Skeletal muscle satellite cell (primary cell): ENCODE data around the gene ZNF45. TPM values are rescaled to one million over a fixed set of nuclear protein-coding genes. Genes with fewer than 3 reads are reported as not detected.
"Not testable (repeated sequence)": the region's sequence is repeated elsewhere in the genome, so short reads cannot be mapped to it uniquely, and the experiment has no call there.

Experiments used
- H3K27me3 ChIP-seq: 2 replicates; pipeline ENCODE4 v1.7.0; 2013; ENCODE audit warnings: low read length; ENCODE audit not compliant: control insufficient read depth, insufficient read depth
- H3K36me3 ChIP-seq: 2 replicates; pipeline ENCODE4 v1.7.0; 2013; ENCODE audit warnings: mild to moderate bottlenecking, control low read depth, low read length; ENCODE audit not compliant: insufficient read depth
- H3K4me1 ChIP-seq: 2 replicates; pipeline ENCODE4 v1.7.0; 2013; ENCODE audit warnings: low read length; ENCODE audit not compliant: control insufficient read depth, insufficient read depth
- H3K4me2 ChIP-seq: 2 replicates; pipeline ENCODE4 v1.7.0; 2013; ENCODE audit warnings: mild to moderate bottlenecking, low read length
- H3K4me3 ChIP-seq: 2 replicates; pipeline ENCODE4 v1.7.0; 2013; ENCODE audit warnings: low read length
- H3K9ac ChIP-seq: 2 replicates; pipeline ENCODE4 v1.7.0; 2013; ENCODE audit warnings: mild to moderate bottlenecking, low read depth, low read length, moderate library complexity
- H3K9me3 ChIP-seq: replicated peaks from 2 replicates; pipeline ENCODE4 v1.7.0; 2013; ENCODE audit warnings: mild to moderate bottlenecking, control low read depth, low read length
- total RNA-seq: library from RNA; depleted of rRNA; stranded (reverse); fragments of >200 nt; gene quantifications from 2 replicates; pipeline ENCODE4 v1.2.3, GENCODE V29; 2012; rRNA removed

Gene ZNF45
- total RNA-seq: 10.5 and 11.7 TPM in 2 replicates

DNA sequence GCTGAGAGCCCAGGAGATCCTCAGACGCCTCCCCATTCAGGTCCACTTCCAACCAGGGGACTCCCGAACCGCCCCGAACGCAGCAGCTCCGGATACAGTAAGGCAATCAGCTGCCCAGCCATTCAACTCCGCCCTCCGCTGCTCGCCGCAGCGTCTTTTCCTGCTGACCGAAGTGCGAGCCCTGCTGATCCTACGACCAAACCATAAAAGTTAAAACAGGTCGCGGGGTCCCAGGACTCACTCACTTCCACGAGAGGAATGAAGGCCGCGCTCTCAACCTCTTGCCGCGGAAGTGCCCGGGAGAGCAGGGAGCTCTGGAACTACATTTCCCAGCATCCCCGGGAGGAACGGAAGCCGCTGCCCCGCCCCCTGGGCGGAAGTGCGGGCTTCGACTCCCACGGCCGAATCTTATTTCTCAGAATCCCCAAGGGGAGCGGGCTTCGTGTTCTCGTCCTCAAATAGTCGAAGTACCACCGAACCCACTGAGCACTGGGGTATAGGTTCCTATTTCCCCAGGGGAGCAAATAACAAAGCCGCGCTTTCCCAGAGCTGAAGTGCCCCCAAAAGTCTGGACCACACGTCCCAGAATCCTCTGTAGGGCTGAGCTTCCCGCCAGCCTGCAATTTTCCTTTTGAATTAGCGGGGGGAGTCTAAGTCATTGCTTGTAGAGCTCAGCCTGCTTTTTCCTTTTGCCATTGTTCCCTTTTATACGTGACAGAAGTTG is at the start of gene ZNF45:
ZNF45 (minus strand) TSS at position 298 of the 724 bp plus-strand sequence. CDS start 13,097 bp downstream, outside the sequence.
- H3K4me1 ChIP-seq: peaks cover 5% of the 10 kb centered on the region
- peak within 1 kb of the TSS; percentile 86 for H3K4me3 ChIP-seq
- H3K27me3 ChIP-seq: no peaks in the 10 kb centered on the region
- H3K9ac ChIP-seq: peak within 1 kb of the TSS; percentile 89
- H3K4me2 ChIP-seq: peak within 1 kb of the TSS; percentile 94
- H3K36me3 ChIP-seq: peaks cover 24% of the 10 kb centered on the region
- no peaks in the 10 kb centered on the region for H3K9me3 ChIP-seq

DNA sequence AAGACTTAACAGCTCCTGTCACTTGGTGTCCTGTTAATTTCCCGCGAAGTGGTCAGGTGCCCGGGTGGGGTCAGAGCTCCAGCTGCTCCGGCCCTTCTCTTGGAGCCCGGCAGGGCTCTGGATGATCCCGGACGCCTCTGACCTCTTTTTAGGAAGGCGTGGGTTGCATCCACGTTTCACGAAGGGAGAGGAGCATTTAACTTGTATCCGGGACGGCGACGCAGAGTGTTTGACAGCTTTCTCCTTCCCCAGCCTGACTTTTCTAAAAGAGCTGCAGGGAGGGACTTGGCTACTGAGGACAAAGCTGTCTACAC is 49.6 kb upstream of the ZNF45 start:
- Histone ChIP-seq H3K9me3 (no peaks in the 10 kb centered on the region), H3K36me3 (peaks cover under 1% of the 10 kb centered on the region), H3K4me2 (peak overlapping the region; percentile 79), H3K4me1 (peaks cover 5% of the 10 kb centered on the region), H3K9ac (peak overlapping the region; percentile 77), H3K27me3 (no peaks in the 10 kb centered on the region), H3K4me3 (peak overlapping the region; percentile 88)

DNA sequence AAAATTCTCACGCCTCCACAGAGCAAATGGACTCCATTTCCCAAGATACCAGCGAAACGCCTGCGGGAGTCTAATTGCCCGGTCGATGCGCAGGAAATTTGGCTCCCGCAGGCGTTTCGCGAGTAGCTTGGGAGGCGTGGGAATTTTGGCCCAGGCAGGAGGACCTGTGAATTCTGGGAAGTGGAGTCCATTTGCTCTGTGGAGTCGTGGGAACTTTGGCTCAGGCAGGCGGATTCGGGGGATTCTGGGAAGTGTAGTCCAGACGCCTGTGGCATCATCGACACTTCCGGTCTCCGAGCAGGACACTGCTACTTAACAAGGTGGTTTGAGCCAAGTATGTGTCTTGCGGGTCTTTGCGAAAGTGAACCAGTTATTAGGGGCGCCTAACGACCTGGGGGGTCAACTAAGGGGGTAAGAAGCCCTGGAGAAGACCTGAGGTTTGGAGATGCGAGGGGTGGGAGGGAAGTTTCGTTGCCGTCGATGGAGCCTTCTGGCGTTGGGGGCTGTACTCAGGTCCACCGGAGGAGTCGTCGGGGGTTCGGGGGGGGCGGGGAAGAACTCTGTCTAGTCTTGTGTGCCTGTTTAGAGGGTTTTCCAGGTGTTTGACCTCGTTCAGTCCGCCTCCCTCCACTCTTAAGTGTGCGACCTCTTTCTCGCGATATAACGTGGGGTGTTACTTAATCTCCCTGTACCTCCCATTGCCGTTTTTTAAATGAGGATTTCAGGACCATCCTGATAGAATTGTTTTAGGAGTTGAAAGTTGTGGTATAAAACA is 49.0 kb upstream of the ZNF45 start, which contains the start of gene ZNF155:
ZNF155 (plus strand) TSS at position 277 of the 775 bp plus-strand sequence. CDS start 4,356 bp downstream, outside the sequence.
- Histone ChIP-seq H3K4me2 (peak within 1 kb of the TSS; percentile 79), H3K9ac (peak within 1 kb of the TSS; percentile 77), H3K9me3 (no peaks in the 10 kb centered on the region), H3K36me3 (no peaks in the 10 kb centered on the region), H3K27me3 (no peaks in the 10 kb centered on the region), H3K4me3 (peak within 1 kb of the TSS; percentile 88), H3K4me1 (peaks cover 5% of the 10 kb centered on the region)

DNA sequence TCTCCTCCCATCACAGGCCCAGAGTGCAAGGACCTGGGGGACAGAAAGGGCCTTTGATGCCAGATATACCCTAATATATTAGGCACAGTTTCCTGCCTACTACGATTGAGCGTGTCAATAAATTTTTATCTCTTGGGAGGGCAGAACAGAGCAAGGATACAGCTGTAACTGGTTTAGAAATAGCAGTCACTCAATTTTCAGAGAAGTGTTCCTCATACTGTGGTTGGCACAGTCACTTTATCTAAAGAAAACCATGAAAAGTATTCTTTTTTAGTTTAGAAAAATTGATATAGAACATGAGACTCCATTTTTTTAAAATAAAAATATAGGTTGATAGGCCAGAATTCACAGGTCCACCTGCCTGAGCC is 48.4 kb upstream of the ZNF45 start:
- Histone ChIP-seq H3K36me3 (no peaks in the 10 kb centered on the region), H3K9ac (no peak overlapping the region), H3K27me3 (no peaks in the 10 kb centered on the region), H3K4me1 (peaks cover 5% of the 10 kb centered on the region), H3K9me3 (no peaks in the 10 kb centered on the region), H3K4me2 (peak overlapping the region; percentile 79), H3K4me3 (peak overlapping the region; percentile 88)

DNA sequence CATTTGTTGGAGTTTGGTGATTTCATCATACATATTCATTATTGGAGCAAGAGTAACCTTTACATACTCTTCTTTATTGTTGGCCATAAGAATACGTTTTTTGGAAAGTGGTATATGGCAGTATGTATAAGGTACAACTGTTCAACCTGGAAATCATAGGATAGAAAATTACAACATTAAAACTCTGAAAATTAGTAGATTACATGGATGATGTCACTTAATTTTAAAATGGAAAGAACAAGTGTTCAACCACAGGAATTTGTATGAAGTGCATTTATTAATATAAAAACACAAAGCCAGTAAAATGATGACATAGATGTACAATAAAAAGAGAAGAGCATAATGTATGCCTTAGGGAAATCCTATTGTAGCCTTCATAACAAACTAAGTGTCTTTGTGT is 41.6 kb upstream of the ZNF45 start:
- H3K4me3 ChIP-seq: no peak overlapping the region
- peaks cover 4% of the 10 kb centered on the region for H3K9me3 ChIP-seq
- no peaks in the 10 kb centered on the region for H3K4me1 ChIP-seq
- no peak overlapping the region for H3K4me2 ChIP-seq
- no peaks in the 10 kb centered on the region for H3K36me3 ChIP-seq
- no peaks in the 10 kb centered on the region for H3K27me3 ChIP-seq
- no peak overlapping the region for H3K9ac ChIP-seq

DNA sequence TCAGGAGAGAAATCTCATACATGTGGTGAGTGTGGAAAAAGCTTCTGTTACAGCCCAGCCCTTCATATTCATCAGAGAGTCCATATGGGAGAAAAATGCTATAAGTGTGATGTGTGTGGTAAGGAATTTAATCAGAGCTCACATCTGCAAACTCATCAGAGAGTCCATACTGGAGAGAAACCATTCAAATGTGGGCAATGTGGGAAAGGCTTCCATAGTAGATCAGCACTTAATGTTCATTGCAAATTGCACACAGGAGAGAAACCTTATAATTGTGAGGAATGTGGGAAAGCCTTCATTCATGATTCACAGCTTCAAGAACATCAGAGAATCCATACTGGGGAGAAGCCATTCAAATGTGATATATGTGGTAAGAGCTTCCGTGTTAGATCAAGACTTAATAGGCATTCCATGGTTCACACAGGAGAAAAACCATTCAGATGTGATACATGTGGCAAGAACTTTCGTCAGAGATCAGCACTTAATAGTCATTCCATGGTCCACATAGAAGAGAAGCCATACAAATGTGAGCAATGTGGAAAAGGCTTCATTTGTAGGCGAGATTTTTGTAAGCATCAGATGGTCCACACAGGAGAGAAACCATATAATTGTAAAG is 31.1 kb upstream of the ZNF45 start:
- Histone ChIP-seq H3K9me3 (peaks cover 54% of the 10 kb centered on the region), H3K4me1 (no peaks in the 10 kb centered on the region), H3K9ac (no peak overlapping the region), H3K27me3 (no peaks in the 10 kb centered on the region), H3K36me3 (peaks cover 64% of the 10 kb centered on the region), H3K4me2 (no peak overlapping the region), H3K4me3 (peak overlapping the region; percentile 11)

DNA sequence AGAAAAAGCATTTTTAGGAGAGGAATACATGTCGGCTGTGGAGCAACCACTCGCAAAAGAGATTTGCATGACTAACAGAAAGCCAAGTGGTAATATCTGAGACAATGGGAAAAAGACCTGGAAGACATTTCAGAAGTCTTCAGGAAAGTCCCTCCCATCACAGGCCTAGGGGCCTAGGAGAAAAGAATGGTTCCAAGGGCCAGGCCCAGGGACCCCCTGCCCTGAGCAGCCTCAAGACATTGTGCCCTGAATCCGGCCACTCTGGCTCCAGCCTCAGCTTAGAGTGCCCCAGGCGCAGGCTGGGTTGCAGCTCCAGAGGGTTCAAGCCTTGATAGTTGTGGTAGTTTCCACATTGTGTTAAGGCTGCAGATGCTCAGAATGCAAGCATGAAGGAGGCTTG is 25.3 kb upstream of the ZNF45 start:
- Histone ChIP-seq H3K9me3 (peaks cover 19% of the 10 kb centered on the region), H3K4me2 (no peak overlapping the region), H3K36me3 (peaks cover 23% of the 10 kb centered on the region)

DNA sequence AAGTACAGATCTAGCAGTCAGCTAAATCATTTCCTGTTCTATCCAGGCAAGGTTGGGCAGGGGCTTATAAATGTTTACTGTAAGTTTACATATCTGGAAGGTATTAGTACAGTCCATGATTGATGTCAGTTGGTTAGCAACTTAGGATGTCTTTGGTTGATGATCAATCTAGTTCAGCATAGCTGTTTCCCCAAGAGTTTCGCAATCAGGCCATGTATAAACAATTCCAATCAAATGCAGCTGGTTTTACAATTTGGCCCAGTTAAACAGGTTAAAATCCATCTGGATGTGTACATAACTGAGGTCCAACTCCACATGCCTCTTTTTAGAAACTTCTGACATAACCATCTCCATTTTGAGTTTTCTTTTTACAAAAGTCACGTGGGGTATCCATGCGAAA is 22.8 kb upstream of the ZNF45 start:
- H3K27me3 ChIP-seq: no peaks in the 10 kb centered on the region
- H3K4me3 ChIP-seq: no peak overlapping the region
- no peaks in the 10 kb centered on the region for H3K4me1 ChIP-seq
- peaks cover 3% of the 10 kb centered on the region for H3K9me3 ChIP-seq
- H3K4me2 ChIP-seq: no peak overlapping the region
- H3K36me3 ChIP-seq: peaks cover 12% of the 10 kb centered on the region
- H3K9ac ChIP-seq: no peak overlapping the region

More for the DNA sequence above, 25.3 kb upstream of the ZNF45 start:
- H3K27me3 ChIP-seq: no peaks in the 10 kb centered on the region
- no peaks in the 10 kb centered on the region for H3K4me1 ChIP-seq
- H3K9ac ChIP-seq: no peak overlapping the region
- no peak overlapping the region for H3K4me3 ChIP-seq

DNA sequence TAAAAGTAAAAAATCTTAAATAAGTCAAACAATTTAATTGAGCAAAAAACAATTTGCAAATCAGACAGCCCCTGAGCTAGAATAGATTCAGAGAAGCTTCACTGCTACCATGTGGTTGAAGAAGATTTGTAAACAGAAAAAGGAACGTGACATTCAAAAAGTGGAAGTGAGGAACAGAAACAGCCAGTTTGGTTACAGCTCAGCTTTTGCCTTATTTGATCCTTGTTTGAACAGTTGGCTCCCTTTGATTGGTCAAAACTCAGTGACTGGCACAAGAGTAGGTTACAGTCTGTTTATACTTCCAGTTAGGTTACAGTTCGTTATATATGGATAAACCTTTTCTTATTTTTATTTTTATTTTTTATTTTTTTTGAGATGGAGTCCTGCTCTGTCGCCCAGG is 21.7 kb upstream of the ZNF45 start:
- Histone ChIP-seq H3K9me3 (no peaks in the 10 kb centered on the region), H3K36me3 (peaks cover 8% of the 10 kb centered on the region)

DNA sequence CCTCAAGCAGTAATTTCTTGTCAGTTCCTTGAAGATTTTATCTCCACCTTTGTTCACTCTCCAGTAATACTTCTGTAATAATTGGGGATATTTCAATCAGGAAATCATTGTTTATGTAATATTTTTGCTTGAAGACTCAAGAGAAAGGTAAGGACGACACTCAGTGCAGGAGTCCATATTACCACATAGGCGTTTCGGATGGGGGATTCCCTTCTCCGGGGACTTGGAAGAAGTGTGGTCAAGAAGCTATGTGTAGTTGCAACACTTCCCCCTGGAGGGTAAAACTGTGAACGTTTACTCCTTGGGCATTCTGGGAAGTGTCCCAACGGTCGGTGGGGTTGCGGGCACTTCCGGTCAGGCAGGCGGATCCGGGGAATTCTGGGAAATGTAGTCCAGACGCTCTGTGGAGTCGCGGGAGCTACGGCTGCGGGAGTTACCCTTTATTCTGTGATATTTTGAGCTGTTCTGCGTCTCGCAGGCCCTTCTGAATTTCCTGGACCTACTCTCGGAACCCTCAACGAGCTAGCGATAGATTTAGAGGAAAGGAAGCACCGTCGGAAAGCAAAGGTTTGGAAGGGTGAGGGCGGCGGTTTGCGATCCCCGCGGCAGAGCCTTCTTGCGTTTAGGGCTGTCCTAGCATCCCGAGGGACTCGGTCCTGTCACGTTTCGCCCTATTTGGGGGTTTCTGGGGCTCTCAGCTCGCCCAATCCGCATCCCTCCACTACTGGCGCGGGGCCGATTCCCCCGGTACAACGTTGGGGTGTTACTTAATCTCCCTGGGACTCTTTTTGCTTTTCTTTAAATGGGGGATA is 16.0 kb upstream of the ZNF45 start, which contains the start of gene ZNF221:
ZNF221 (plus strand) TSS at position 395 of the 812 bp plus-strand sequence. CDS start 11,499 bp downstream, outside the sequence.
- H3K9ac ChIP-seq: peak within 1 kb of the TSS; percentile 86
- H3K4me2 ChIP-seq: peak within 1 kb of the TSS; percentile 75
- H3K4me1 ChIP-seq: no peaks in the 10 kb centered on the region
- no peaks in the 10 kb centered on the region for H3K9me3 ChIP-seq
- no peaks in the 10 kb centered on the region for H3K27me3 ChIP-seq
- peaks cover 3% of the 10 kb centered on the region for H3K36me3 ChIP-seq
- H3K4me3 ChIP-seq: peak within 1 kb of the TSS; percentile 78

More for the DNA sequence above, 21.7 kb upstream of the ZNF45 start:
- no peak overlapping the region for H3K9ac ChIP-seq
- H3K27me3 ChIP-seq: no peaks in the 10 kb centered on the region
- no peak overlapping the region for H3K4me3 ChIP-seq
- H3K4me2 ChIP-seq: no peak overlapping the region
- no peaks in the 10 kb centered on the region for H3K4me1 ChIP-seq

DNA sequence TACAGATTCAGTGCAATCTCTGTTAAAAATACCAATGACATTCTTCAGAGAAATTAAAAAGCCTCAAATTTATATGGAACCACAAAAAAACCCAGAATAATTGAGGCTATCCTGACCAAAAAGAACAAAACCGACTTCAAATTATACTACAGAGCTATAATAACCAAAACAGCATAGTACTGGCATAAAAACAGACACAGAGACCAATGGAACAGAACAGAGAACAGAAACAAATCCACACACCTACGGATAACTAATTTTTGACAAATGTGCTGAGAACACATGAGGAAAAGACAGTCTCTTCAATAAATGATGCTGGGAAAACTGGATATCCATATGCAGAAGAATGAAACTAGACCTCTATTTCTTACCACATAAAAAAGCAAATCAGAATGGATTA is 14.7 kb upstream of the ZNF45 start:
- H3K4me2 ChIP-seq, H3K36me3 ChIP-seq: not testable (repeated sequence)

More for the DNA sequence above, 14.7 kb upstream of the ZNF45 start:
- H3K9me3 ChIP-seq, H3K4me3 ChIP-seq, H3K9ac ChIP-seq, H3K4me1 ChIP-seq, H3K27me3 ChIP-seq: not testable (repeated sequence)
